Activated T-cell treated with anti-CD3 and anti-CD28 coated beads, Interleukin-2, amount 50 U/mL, for 24 hours (primary cell): Measurements from ENCODE around the gene TBXA2R.

Source experiments
- DNase-seq: peaks from one replicate; pipeline ENCODE4 v3.0.0-alpha.2; 2020
- H3K27ac Mint-ChIP-seq: 2 replicates; pipeline ENCODE4 v1.8.0; 2020; ENCODE audit warnings: mild to moderate bottlenecking, mixed read lengths
- H3K27me3 Mint-ChIP-seq: 2 replicates; pipeline ENCODE4 v1.8.0; 2020; ENCODE audit warnings: mixed read lengths
- H3K36me3 Mint-ChIP-seq: 2 replicates; pipeline ENCODE4 v1.8.0; 2020; ENCODE audit warnings: low read depth, mixed read lengths
- H3K4me1 Mint-ChIP-seq: 2 replicates; pipeline ENCODE4 v1.8.0; 2020; ENCODE audit warnings: low read depth, mixed read lengths
- H3K4me3 Mint-ChIP-seq: 2 replicates; pipeline ENCODE4 v1.8.0; 2020; ENCODE audit warnings: mild to moderate bottlenecking, moderate library complexity, mixed read lengths
- H3K9me3 Mint-ChIP-seq: 2 replicates; pipeline ENCODE4 v1.8.0; 2020; ENCODE audit warnings: mixed read lengths

TBXA2R gene

DNA sequence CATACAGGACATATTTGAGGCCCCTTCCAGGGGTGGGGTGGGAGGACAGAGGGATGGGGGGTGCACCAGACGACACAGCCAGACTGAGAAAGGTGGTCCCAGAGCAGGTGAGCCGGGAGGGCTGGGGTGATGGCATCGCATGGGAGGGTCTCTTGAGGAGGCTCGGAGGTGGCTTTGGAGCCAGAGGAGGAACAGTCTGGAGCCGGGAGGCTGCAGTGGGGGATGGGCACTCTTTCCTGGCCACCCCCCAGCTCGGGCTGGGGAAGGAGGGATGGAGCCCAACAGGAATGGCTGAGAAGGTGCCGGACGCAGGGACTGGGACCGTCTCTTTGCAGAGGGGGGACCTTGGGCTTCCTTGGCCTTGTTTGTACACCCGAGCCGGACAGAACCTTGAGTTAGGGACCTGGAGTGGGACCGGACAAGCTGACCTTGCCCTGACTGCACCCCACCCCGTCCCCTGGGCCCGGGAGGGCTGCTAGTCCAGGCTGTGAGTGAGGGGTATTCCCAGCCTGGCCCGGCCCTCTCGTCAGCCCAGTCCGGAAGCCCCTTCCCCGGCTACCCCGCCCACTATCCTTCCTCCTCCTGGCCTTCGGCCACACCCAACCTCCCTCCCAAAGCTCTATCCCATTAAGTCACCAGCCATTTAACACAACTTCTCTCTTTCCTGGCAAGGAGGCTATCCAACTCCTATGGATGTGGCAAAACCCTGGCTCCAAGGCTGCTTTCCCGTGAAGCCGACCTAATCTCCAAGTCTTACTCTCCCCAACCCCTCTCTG, 816 bp upstream of the TBXA2R start:
- no peak overlapping the region for H3K27ac Mint-ChIP-seq
- no peak for DNase-seq
- no peaks in the 10 kb centered on the region for H3K9me3 Mint-ChIP-seq
- peaks cover 7% of the 10 kb centered on the region for H3K4me1 Mint-ChIP-seq
- peaks cover 22% of the 10 kb centered on the region for H3K36me3 Mint-ChIP-seq
- H3K4me3 Mint-ChIP-seq: peak overlapping the region; percentile 41
- H3K27me3 Mint-ChIP-seq: peaks cover 10% of the 10 kb centered on the region

DNA sequence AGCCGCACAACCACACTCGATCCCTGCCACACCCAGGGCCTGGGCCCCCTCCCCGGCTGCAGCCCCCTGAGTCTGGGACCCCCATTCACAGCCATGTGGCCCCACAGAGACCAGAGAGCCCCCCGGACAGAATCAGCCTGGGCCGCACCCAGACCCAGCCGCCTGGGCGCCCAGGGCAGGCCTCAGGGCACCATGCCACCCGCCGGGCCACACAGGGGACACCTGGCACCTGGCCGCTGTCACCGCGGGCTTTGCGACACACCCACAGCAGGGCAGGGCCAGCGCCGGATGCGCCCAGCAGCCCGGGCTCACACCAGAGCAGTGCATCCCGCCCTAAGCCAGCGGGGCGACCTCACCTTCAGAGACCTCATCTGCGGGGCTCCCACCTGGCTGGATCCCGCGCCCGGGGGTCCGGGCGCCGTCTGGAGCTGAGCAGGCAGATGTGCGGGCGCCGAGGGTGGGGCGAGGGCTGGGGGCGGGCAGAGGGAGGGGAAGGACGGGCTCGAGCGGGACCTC, 443 bp downstream of the TBXA2R start:
- no peak overlapping the region for H3K27ac Mint-ChIP-seq
- H3K4me3 Mint-ChIP-seq: peak overlapping the region; percentile 56
- peaks cover 7% of the 10 kb centered on the region for H3K4me1 Mint-ChIP-seq
- no peaks in the 10 kb centered on the region for H3K9me3 Mint-ChIP-seq
- DNase-seq: peak; percentile 46
- H3K27me3 Mint-ChIP-seq: peaks cover 10% of the 10 kb centered on the region
- H3K36me3 Mint-ChIP-seq: peaks cover 13% of the 10 kb centered on the region

- Mint-ChIP-seq H3K4me3 (no peak overlapping the region), H3K27ac (no peak overlapping the region), H3K36me3 (peaks cover 12% of the 10 kb centered on the region), H3K4me1 (peaks cover 7% of the 10 kb centered on the region), H3K9me3 (no peaks in the 10 kb centered on the region), H3K27me3 (peaks cover 10% of the 10 kb centered on the region)
- DNase-seq: no peak
Measured at GRCh38 chr19:3605770-3606169, 905 bp downstream of the TBXA2R start.

- peaks cover 8% of the 10 kb centered on the region for H3K36me3 Mint-ChIP-seq
- H3K27me3 Mint-ChIP-seq: peaks cover 10% of the 10 kb centered on the region
- H3K9me3 Mint-ChIP-seq: no peaks in the 10 kb centered on the region
- H3K4me3 Mint-ChIP-seq: no peak overlapping the region
- H3K4me1 Mint-ChIP-seq: peaks cover 7% of the 10 kb centered on the region
- DNase-seq: no peak
- no peak overlapping the region for H3K27ac Mint-ChIP-seq
Measured at GRCh38 chr19:3605361-3605760, 1.3 kb downstream of the TBXA2R start.

GRCh38 chr19:3604987-3605343, 1.7 kb downstream of the TBXA2R start:
- Mint-ChIP-seq H3K4me3 (no peak overlapping the region), H3K9me3 (no peaks in the 10 kb centered on the region), H3K27ac (no peak overlapping the region), H3K4me1 (peaks cover 7% of the 10 kb centered on the region), H3K36me3 (peaks cover 4% of the 10 kb centered on the region), H3K27me3 (peaks cover 10% of the 10 kb centered on the region)
- peak; percentile 59 for DNase-seq

DNA sequence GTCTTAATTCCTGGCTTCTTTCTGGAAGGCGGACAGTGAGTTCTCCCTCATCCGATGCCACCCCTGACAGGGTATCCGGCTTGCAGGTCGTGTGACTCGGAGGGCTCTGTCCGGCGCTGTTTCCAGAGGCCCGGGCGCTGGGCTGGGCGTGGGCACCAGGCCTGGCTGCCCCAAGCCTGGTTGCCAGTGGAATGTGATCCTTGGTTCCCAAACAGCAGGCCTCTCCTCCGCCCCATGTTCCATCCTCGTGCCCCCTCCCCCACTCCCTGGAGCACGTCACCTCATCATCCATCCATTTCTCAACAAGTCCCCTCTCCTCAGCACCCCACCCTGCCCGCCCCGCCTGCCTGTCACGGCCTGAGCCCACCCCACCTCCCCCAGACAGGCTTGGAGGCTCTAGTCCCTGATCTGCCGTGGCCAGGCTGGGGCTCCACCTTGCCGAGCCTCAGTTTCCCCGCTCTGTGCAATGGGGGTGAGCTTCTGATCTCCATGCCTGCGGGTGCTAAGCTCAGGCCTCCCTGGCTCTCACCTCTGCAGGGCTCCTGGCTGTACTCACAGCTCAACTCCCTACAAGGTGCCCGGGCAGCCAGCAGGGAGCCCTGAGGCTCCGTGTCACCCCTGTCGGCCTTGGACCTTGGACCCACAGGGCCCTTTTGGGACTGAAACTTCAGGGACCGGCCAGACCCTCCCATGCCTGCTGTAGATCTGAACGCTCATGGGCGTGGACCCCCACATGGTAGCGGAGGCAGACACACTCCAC, 2.3 kb downstream of the TBXA2R start:
- peaks cover 7% of the 10 kb centered on the region for H3K4me1 Mint-ChIP-seq
- no peak overlapping the region for H3K27ac Mint-ChIP-seq
- no peak overlapping the region for H3K4me3 Mint-ChIP-seq

GRCh38 chr19:3603121-3603811, 3.4 kb downstream of the TBXA2R start:
- H3K9me3 Mint-ChIP-seq: no peaks in the 10 kb centered on the region
- H3K4me3 Mint-ChIP-seq: no peak overlapping the region
- peaks cover 9% of the 10 kb centered on the region for H3K27me3 Mint-ChIP-seq
- no peak overlapping the region for H3K27ac Mint-ChIP-seq
- no peak for DNase-seq
- peaks cover 6% of the 10 kb centered on the region for H3K4me1 Mint-ChIP-seq
- no peaks in the 10 kb centered on the region for H3K36me3 Mint-ChIP-seq

More for the DNA sequence above, 2.3 kb downstream of the TBXA2R start:
- no peaks in the 10 kb centered on the region for H3K36me3 Mint-ChIP-seq
- peaks cover 10% of the 10 kb centered on the region for H3K27me3 Mint-ChIP-seq
- no peaks in the 10 kb centered on the region for H3K9me3 Mint-ChIP-seq
- no peak for DNase-seq

GRCh38 chr19:3601021-3601420, 5.7 kb downstream of the TBXA2R start:
- no peak for DNase-seq
- H3K27ac Mint-ChIP-seq: no peak overlapping the region
- no peak overlapping the region for H3K4me3 Mint-ChIP-seq
- no peaks in the 10 kb centered on the region for H3K9me3 Mint-ChIP-seq
- H3K36me3 Mint-ChIP-seq: no peaks in the 10 kb centered on the region
- H3K4me1 Mint-ChIP-seq: no peaks in the 10 kb centered on the region
- no peaks in the 10 kb centered on the region for H3K27me3 Mint-ChIP-seq

DNA sequence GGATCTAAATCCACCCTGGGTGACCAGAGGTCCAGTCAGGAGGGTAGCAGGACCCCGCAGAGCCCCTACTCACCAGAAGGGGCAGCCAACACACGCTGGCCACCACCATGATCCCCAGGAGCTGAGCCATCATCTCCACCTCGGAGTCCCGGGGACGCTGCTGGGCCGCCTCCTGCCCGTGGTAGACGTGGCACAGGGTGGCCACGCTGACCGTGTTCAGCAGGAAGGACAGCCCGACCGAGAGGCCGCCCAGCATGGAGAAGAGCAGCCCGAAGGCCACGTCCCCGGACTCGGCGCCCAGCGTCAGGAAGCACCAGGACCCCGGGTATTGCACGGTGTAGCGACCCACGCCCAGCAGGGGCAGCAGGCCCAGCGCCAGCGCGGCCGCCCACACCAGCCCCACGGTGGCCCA, 6.9 kb downstream of the TBXA2R start:
- no peak overlapping the region for H3K4me3 Mint-ChIP-seq
- DNase-seq: no peak
- no peaks in the 10 kb centered on the region for H3K9me3 Mint-ChIP-seq
- H3K27me3 Mint-ChIP-seq: no peaks in the 10 kb centered on the region
- no peak overlapping the region for H3K27ac Mint-ChIP-seq
- no peaks in the 10 kb centered on the region for H3K4me1 Mint-ChIP-seq
- no peaks in the 10 kb centered on the region for H3K36me3 Mint-ChIP-seq

DNA sequence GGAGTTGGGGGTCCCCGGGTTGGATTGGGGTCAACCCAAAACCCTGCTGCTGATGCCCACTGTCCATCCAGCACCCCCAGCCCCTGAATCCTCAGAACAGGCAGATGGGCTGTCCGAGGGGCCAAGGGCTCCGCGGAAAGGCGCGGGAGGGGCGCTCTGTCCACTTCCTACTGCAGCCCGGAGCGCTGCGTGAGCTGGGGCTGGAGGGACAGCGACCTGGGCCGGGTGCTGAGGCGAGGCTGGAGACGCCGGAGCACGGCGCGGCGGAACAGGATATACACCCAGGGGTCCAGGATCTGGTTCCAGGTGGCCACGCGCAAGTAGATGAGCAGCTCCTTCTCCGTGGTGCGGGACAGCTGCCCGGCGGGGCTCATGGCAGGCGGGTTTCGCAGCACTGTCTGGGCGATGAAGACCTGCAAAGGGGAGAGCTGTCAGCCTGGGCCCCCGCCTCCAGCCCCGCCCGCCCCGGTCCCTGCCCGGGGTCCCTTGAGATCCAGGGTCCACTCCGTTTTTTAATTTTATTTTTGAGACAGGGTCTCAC, 11.1 kb downstream of the TBXA2R start:
- H3K36me3 Mint-ChIP-seq: no peaks in the 10 kb centered on the region
- no peaks in the 10 kb centered on the region for H3K4me1 Mint-ChIP-seq
- DNase-seq: no peak
- H3K27ac Mint-ChIP-seq: no peak overlapping the region
- no peaks in the 10 kb centered on the region for H3K9me3 Mint-ChIP-seq
- H3K4me3 Mint-ChIP-seq: no peak overlapping the region
- no peaks in the 10 kb centered on the region for H3K27me3 Mint-ChIP-seq

DNA sequence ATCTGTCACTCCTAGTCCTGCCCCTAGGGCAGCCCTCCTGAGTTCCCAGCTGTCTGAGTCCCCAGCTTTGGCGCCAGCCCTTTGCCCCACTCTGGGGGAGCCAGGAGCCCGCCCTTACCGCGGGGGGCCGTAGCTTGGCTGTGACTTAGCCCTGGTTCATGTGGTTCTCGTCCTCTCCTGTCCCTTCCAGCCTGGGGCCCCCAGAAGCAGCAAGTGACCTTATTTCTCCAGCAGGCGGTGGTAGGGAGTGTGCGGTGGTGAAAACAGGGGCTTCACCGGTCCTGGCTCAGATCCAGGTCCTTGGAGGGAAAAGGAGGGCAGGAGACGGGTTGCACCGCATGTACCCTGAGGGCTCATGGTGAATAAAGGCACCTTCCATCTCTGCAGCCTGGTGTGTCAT, 13.5 kb downstream of the TBXA2R start:
- no peak overlapping the region for H3K27ac Mint-ChIP-seq
- no peaks in the 10 kb centered on the region for H3K27me3 Mint-ChIP-seq
- H3K36me3 Mint-ChIP-seq: no peaks in the 10 kb centered on the region
- H3K4me3 Mint-ChIP-seq: no peak overlapping the region
- H3K4me1 Mint-ChIP-seq: no peaks in the 10 kb centered on the region
- no peaks in the 10 kb centered on the region for H3K9me3 Mint-ChIP-seq
- no peak for DNase-seq

GRCh38 chr19:3591876-3592613, 14.6 kb downstream of the TBXA2R start:
- DNase-seq: no peak
- H3K27me3 Mint-ChIP-seq: no peaks in the 10 kb centered on the region
- no peak overlapping the region for H3K4me3 Mint-ChIP-seq
- no peaks in the 10 kb centered on the region for H3K4me1 Mint-ChIP-seq
- H3K27ac Mint-ChIP-seq: no peak overlapping the region
- no peaks in the 10 kb centered on the region for H3K36me3 Mint-ChIP-seq
- no peaks in the 10 kb centered on the region for H3K9me3 Mint-ChIP-seq

DNA sequence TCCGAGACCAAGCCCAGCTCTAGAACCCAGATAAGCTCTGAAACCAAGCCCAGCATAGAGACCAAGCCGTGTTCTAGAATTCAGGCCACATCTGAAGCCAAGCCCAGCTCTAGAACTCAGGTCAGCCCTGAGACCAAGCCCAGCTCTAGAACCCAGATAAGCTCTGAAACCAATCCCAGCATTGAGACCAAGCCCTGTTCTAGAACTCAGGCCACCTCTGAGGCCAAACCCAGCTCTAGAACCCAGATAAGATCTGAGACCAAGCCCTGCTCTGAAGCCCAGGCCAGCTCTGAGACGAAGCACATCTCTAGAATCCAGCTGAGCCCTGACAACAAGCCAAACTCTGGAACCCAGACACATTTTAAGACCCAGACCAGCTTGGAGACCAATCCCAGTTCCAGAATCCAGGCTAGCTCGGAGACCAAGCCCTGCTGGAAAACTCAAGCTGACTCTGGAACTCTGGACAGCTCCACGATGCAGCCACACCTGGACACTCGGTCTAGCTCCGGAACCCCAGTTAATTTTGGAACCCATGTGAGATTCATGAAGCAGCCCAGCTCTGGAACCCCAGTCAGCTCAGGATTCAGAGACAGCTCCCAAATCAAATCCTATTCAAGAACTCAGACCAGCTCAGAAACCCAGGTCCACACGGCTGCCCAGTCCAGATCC, 15.6 kb downstream of the TBXA2R start:
- no peak overlapping the region for H3K4me3 Mint-ChIP-seq
- no peak overlapping the region for H3K27ac Mint-ChIP-seq
- H3K27me3 Mint-ChIP-seq: no peaks in the 10 kb centered on the region
- H3K36me3 Mint-ChIP-seq: no peaks in the 10 kb centered on the region
- DNase-seq: no peak
- no peaks in the 10 kb centered on the region for H3K9me3 Mint-ChIP-seq
- H3K4me1 Mint-ChIP-seq: no peaks in the 10 kb centered on the region
